T-helper 1 cell (primary cell): ENCODE results near the gene FAM222B.
"Not testable (repeated sequence)": the region's sequence is repeated elsewhere in the genome, so short reads cannot be mapped to it uniquely, and the experiment has no call there.

Source experiments
- DNase-seq, 5 donors: peaks; one replicate each; pipeline ENCODE4 v3.0.0-alpha.2; 2012 to 2020

The FAM222B gene

GRCh38 chr17:28744104-28744971 lies 98.3 kb downstream of the FAM222B start:
- peak; percentile 48 to 78 (median 62) for DNase-seq

GRCh38 chr17:28743243-28744103 lies 99.1 kb downstream of the FAM222B start, which contains the start of gene TRAF4:
Gene TRAF4 (plus strand): TSS chr17:28744011. CDS start chr17:28744113, 102 bp downstream.
- DNase-seq: peak; percentile 49 to 80 (median 67)

- no peak for DNase-seq
Measured at GRCh38 chr17:28741358-28742349, 100.9 kb downstream of the FAM222B start.

GRCh38 chr17:28740406-28741357 lies 101.9 kb downstream of the FAM222B start:
- no peak for DNase-seq

- peak in 1 of 5 donors; percentile 39 for DNase-seq
Measured at GRCh38 chr17:28738680-28739384, 103.8 kb downstream of the FAM222B start.

GRCh38 chr17:28737770-28738679 lies 104.6 kb downstream of the FAM222B start:
- no peak for DNase-seq

- DNase-seq: no peak
Measured at GRCh38 chr17:28737316-28737715, 105.3 kb downstream of the FAM222B start.

- not testable (repeated sequence) for DNase-seq
Measured at GRCh38 chr17:28735913-28736769, 106.4 kb downstream of the FAM222B start.

- no peak for DNase-seq
Measured at GRCh38 chr17:28735242-28735722, 107.3 kb downstream of the FAM222B start.

GRCh38 chr17:28734712-28735241 lies 107.8 kb downstream of the FAM222B start:
- DNase-seq: no peak

- no peak for DNase-seq
Measured at GRCh38 chr17:28733346-28733745, 109.2 kb downstream of the FAM222B start.

- no peak for DNase-seq
Measured at GRCh38 chr17:28729950-28730330, 112.7 kb downstream of the FAM222B start.

- DNase-seq: peak; percentile 92 to 98 (median 94)
Measured at GRCh38 chr17:28728364-28729200, 114.0 kb downstream of the FAM222B start, which contains the start of gene NEK8. Gene NEK8 (plus strand): TSS chr17:28728788. CDS start chr17:28728814, 26 bp downstream.

GRCh38 chr17:28726627-28727491 lies 115.7 kb downstream of the FAM222B start:
- peak; percentile 78 to 90 (median 87) for DNase-seq

GRCh38 chr17:28726226-28726626 lies 116.4 kb downstream of the FAM222B start, which contains the start of gene TLCD1:
Gene TLCD1 (minus strand): TSS chr17:28726233. CDS start chr17:28726097, 136 bp downstream.
- DNase-seq: peak; percentile 42 to 79 (median 60)
